Ovary (tissue), 9 donors: ENCODE measurements around the gene ERG. TPM values are rescaled to one million over a fixed set of nuclear protein-coding genes. Genes with fewer than 3 reads are reported as not detected.

ENCODE experiments used
- DNase-seq, 5 donors: peaks; one replicate each; pipeline ENCODE4 v3.0.0-alpha.2; 2019 to 2020
- H3K27ac ChIP-seq, 2 donors: fragments of 200-600 bp; one replicate each; pipeline versions ENCODE4 v1.5.1 to v1.8.0; 2019 to 2022
- H3K27me3 ChIP-seq: fragments of 200-600 bp; one replicate; pipeline ENCODE4 v1.8.0; 2022
- H3K36me3 ChIP-seq: fragments of 200-600 bp; sonication (generic); one replicate; pipeline ENCODE4 v1.5.1; 2019
- H3K4me1 ChIP-seq: one replicate; pipeline ENCODE4 v1.8.1; 2013; ENCODE audit warnings: mild to moderate bottlenecking, moderate library complexity; ENCODE audit not compliant: insufficient read depth
- H3K4me3 ChIP-seq: fragments of 200-600 bp; sonication (generic); one replicate; pipeline ENCODE4 v1.5.1; 2017
- H3K9me3 ChIP-seq, 2 donors: fragments of 200-600 bp in 1 of 2; sonication (generic) in 1 of 2; one replicate each; pipeline versions ENCODE4 v1.5.1 to v1.8.1; 2013 to 2019; ENCODE audit warnings: mild to moderate bottlenecking in 1 of 2, moderate library complexity in 1 of 2
- EP300 ChIP-seq: sonication (generic); formaldehyde crosslinking; IDR thresholded peaks from one replicate; pipeline ENCODE4 v1.6.1; 2017; ENCODE audit warnings: antibody characterized with exemption
- POLR2A ChIP-seq: fragments of 450-650 bp; IDR thresholded peaks from one replicate; pipeline ENCODE4 v1.6.1; 2017; ENCODE audit warnings: antibody characterized with exemption, mild to moderate bottlenecking, moderate library complexity
- WGBS, 3 donors: extraction: QIAGEN DNeasy Blood & Tissue Kit in 1 of 3; methylation state at CpG; one replicate each; pipeline versions ENCODE4 v1.1.5 to v1.1.7; 2013 to 2017; 5-methylcytosine and 5-hydroxymethylcytosine counted together
- intact Hi-C, 4 donors: fragments of 100-400 bp; cut with DNase I; formaldehyde crosslinking; loops; one replicate each; pipeline versions ENCODE4 v1.11.0 to v1.15.1; 2022 to 2023
- polyA plus RNA-seq, 2 donors: library from polyadenylated mRNA; stranded (reverse); fragments of 200-250 nt in 1 of 2; fragments of 350-450 nt in 1 of 2; fragmentation: Illumina TruSeq in 1 of 2; extraction: RNeasy Lipid Tissue Mini Kit (QIAGEN cat#74804) in 1 of 2; gene quantifications; one replicate each; pipeline ENCODE4 v1.2.3, GENCODE V29; 2013 to 2014
- total RNA-seq, 7 donors: library from RNA; depleted of rRNA in 2 of 7; stranded (reverse); fragments of >200 nt in 2 of 7; fragmentation: NEBNext Ultra II Directional in 3 of 7; extraction: Animal tissue kit (Norgen Biotek cat#: 25700) in 3 of 7; gene quantifications; one replicate each; pipeline versions ENCODE4 v1.1.0 to v1.2.4, GENCODE V29; 2016 to 2023
- TF ChIP-seq, protein P1 (sequence below), 3 donors: fragments of 450-650 bp in 2 of 3; fragments of 200-600 bp in 1 of 3; IDR thresholded peaks; one replicate each; pipeline versions ENCODE4 v1.5.1 to v1.8.0; 2016 to 2022; ENCODE audit warnings: antibody characterized with exemption in 3 of 3, mild to moderate bottlenecking in 1 of 3
- donor health status: DM: no; HTN: no; CAD: no; lungs with moderate emphysema.
- donor health status: DM: no; HTN: no; CAD: no.
- donor health status: Bipolar disorder and iron deficiency.
- donor health status: DM: yes; HTN: yes; CAD: no.
- donor health status: DM: no; HTN: no; CAD: no.
- donor health status: DM: yes; HTN: yes; CAD: no.

ERG gene
- total and polyA plus RNA-seq, 9 donors = 3.8 to 23.1 (median 9.5) TPM

DNA sequence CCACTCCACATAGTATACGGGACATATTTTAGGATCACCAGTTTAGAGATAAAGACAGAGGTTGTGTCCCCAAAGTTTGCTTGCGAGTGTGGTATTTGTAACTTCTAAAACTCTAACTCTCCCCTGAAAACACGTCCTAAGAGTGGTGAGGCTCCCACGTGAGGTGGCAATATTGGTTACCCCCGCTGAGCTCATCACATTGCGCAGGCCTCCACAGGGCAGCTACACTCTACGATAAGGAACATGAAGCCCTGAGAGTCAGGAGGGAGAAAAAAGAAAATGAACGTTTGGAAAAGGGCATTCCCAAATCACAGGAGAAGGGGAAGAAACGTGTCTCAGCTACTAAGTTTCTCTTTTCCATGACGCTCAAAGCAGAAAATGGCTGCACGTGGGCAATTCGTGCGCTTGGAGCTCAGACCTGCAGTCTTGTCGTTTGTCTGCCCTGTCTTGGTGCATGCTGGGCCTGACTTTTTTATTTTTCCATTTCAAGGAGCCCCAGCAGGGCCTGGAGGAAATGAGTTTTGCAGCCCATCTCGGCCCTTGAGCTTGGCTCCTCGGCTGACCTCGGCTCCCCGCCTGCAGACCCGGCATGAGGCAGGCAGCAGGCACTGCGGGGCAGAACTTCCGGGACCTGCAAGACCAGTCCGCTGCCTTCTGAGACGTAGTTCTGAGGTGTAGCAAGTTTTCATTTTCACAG is 25.7 kb downstream of the ERG start:
- WGBS, 3 donors = 83 to 88% (median 87%) methylated on average over 23 of the region's 23 CpGs
- Histone ChIP-seq H3K27me3 (no peaks in the 10 kb centered on the region), H3K4me3 (no peak overlapping the region), H3K9me3 (no peaks in the 10 kb centered on the region), H3K36me3 (no peaks in the 10 kb centered on the region), H3K4me1 (no peaks in the 10 kb centered on the region), H3K27ac (no peak overlapping the region)
- no peak for DNase-seq
- intact Hi-C loops = no loop called here
- TF ChIP-seq POLR2A (no peak), EP300 (no peak)
- TF ChIP-seq, protein P1, sequence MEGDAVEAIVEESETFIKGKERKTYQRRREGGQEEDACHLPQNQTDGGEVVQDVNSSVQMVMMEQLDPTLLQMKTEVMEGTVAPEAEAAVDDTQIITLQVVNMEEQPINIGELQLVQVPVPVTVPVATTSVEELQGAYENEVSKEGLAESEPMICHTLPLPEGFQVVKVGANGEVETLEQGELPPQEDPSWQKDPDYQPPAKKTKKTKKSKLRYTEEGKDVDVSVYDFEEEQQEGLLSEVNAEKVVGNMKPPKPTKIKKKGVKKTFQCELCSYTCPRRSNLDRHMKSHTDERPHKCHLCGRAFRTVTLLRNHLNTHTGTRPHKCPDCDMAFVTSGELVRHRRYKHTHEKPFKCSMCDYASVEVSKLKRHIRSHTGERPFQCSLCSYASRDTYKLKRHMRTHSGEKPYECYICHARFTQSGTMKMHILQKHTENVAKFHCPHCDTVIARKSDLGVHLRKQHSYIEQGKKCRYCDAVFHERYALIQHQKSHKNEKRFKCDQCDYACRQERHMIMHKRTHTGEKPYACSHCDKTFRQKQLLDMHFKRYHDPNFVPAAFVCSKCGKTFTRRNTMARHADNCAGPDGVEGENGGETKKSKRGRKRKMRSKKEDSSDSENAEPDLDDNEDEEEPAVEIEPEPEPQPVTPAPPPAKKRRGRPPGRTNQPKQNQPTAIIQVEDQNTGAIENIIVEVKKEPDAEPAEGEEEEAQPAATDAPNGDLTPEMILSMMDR (IDR thresholded peaks at IDR 0.05) = no peak

GRCh38 chr21:38471766-38472165 is 26.5 kb downstream of the ERG start:
- TF ChIP-seq, protein P1 (IDR thresholded peaks at IDR 0.05) = no peak
- TF ChIP-seq EP300 = no peak
- no peak for TF ChIP-seq POLR2A
- 87 to 94% (median 91%) methylated on average over 5 of the region's 5 CpGs for WGBS, 3 donors
- intact Hi-C loops = no loop called here
- Histone ChIP-seq H3K27me3 (no peaks in the 10 kb centered on the region), H3K27ac (no peak overlapping the region), H3K4me3 (no peak overlapping the region), H3K4me1 (no peaks in the 10 kb centered on the region), H3K36me3 (no peaks in the 10 kb centered on the region), H3K9me3 (no peaks in the 10 kb centered on the region)
- DNase-seq = no peak

GRCh38 chr21:38470755-38471154 is 27.5 kb downstream of the ERG start:
- Histone ChIP-seq H3K4me3 (no peak overlapping the region), H3K4me1 (no peaks in the 10 kb centered on the region), H3K27me3 (no peaks in the 10 kb centered on the region), H3K27ac (no peak overlapping the region), H3K9me3 (no peaks in the 10 kb centered on the region), H3K36me3 (no peaks in the 10 kb centered on the region)
- no peak for DNase-seq
- intact Hi-C loops = no loop called here
- TF ChIP-seq, protein P1 (IDR thresholded peaks at IDR 0.05) = no peak
- TF ChIP-seq EP300 = no peak
- TF ChIP-seq POLR2A = no peak
- WGBS, 3 donors = 62 to 71% (median 69%) methylated on average over 3 of the region's 3 CpGs

DNA sequence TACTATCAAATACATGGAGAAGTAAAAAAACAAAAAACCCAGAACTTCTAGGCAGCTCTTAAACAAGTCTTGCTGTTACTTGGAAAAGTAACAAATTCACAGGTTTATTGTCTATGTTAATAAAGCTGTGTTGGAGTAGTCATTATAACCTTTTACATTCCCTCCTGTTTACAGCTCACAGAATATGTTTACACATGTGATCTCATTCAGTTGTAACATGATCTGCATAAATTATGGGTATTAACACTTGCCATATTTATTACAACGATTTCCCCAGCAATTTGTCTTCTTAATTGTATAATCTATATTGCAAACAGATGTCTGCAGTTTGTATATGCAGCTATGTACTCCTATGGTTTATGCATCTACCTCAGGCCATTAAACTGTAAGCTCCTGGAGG is 28.6 kb downstream of the ERG start:
- no peak for DNase-seq
- Histone ChIP-seq H3K9me3 (no peaks in the 10 kb centered on the region), H3K4me1 (no peaks in the 10 kb centered on the region), H3K27ac (no peak overlapping the region), H3K4me3 (no peak overlapping the region), H3K36me3 (no peaks in the 10 kb centered on the region), H3K27me3 (no peaks in the 10 kb centered on the region)
- no peak for TF ChIP-seq EP300
- TF ChIP-seq, protein P1 (IDR thresholded peaks at IDR 0.05) = no peak
- no peak for TF ChIP-seq POLR2A
- intact Hi-C loops = no loop called here
- 24 to 40% (median 28%) methylated on average over 1 of the region's 1 CpG for WGBS, 3 donors
